NCI-H524 (cell line): ENCODE measurements around the gene SSH2.
A peak's percentile ranks its signal among the peaks of the same experiment; 100 is the strongest.
"Not testable (repeated sequence)": the region's sequence is repeated elsewhere in the genome, so short reads cannot be mapped to it uniquely, and the experiment has no call there.

ENCODE experiments used
- DNase-seq, 2 experiments: peaks; one replicate each; lab custom pipeline; 2025; lab: John Stamatoyannopoulos, UW

SSH2 gene

DNA sequence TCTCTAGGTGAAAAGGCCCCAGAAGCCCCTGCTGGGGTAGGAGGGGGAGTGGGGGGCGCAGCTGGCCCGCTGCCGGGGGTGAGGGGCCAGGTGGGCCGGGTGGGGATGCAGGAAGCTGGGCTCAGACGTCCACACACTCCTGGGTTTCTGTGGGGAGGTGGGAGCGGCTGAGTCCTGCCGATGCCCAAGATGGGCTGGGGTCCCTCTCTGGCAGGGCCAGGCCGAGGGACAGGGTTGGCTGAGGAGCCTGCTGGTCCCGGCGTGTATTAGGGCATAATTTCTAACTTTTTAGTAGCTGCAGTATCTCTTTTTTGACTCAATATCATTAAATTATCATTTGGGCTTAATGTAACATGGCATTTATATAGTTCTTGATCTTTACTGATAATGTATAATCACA lies 185.9 kb downstream of the SSH2 start:
- DNase-seq, result no peak

- DNase-seq, result no peak
Measured at GRCh38 chr17:29742210-29742513, 187.9 kb downstream of the SSH2 start.

GRCh38 chr17:29740017-29740416 lies 190.0 kb downstream of the SSH2 start:
- no peak for DNase-seq

- DNase-seq, result no peak
Measured at GRCh38 chr17:29734640-29735039, 195.4 kb downstream of the SSH2 start.

DNA sequence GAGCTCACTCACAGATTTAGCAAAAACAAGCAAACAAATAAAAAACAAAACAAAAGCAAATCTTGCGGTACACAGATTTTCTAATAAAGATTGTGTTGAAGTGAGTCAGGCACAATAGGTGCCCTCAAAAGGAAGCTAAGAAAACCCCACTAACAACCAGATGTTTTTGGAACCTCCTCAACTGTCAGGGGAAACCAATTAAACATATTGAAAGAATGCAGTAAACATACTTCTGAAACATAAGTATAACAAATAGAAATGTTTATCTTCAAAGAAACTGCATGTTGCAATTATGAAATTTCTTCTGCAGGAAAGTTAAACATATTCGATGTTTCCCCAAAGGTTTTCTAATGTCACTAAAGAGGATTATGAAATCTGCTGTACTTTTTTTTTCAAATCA lies 196.9 kb downstream of the SSH2 start:
- DNase-seq, result no peak

DNA sequence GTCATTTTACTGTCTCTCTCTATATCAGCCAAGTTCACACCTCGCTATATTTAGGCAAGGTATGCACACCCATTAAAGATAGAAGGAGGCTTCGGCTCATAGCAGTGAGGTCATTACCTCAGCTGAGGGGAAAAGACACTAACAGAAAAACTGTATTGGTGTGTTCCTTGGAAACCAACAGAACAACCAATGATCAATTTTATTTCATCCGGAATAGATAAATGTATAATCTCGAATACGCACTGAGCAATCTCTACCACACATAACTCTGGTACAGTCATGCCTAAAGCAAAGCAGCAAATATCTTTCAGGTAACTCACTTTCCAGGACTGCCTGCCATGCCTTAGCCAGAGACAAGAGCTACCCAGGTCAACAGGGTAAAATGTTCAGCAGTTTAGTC lies 197.4 kb downstream of the SSH2 start:
- no peak for DNase-seq

GRCh38 chr17:29732209-29732608 lies 197.8 kb downstream of the SSH2 start:
- DNase-seq, result no peak

DNA sequence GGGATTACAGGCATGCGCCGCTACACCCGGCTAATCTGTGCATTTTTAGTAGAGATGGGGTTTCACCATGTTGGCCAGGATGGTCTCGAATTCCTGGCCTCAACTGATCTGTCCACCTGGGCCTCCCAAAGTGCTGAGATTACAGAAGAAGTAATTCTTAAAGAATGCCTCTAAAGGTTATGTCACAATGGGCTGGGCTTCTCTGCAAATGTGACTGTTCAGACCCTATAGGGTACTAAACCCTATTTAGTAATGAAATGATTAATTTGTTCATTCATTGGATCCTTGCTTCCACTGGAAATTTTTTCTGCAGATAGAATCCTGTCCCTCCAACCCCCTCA lies 198.5 kb downstream of the SSH2 start:
- DNase-seq, result no peak

- no peak for DNase-seq
Measured at GRCh38 chr17:29728490-29728889, 201.5 kb downstream of the SSH2 start.

GRCh38 chr17:29726715-29727252 lies 203.2 kb downstream of the SSH2 start:
- DNase-seq, result peak; percentile 91 to 98

DNA sequence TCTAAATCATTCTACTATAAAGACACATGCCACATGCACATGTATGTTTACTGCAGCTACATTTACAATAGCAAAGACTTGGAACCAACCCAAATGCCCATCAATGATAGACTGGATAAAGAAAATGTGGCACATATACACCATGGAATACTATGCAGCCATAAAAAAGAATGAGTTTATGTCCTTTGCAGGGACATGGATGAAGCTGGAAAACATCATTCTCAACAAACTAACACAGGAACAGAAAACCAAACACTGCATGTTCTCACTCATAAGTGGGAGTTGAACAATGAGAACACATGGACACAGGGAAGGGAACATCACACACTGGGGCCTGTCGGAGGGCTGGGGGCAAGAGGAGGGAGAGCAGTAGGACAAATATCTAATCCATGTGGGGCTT lies 204.6 kb downstream of the SSH2 start:
- DNase-seq, result not testable (repeated sequence)

GRCh38 chr17:29723278-29724047 lies 206.6 kb downstream of the SSH2 start:
- peak in 1 of 2 experiments; percentile 30 for DNase-seq

GRCh38 chr17:29722411-29723198 lies 207.4 kb downstream of the SSH2 start:
- peak; percentile 81 to 91 for DNase-seq

GRCh38 chr17:29720551-29720950 lies 209.5 kb downstream of the SSH2 start:
- no peak for DNase-seq

DNA sequence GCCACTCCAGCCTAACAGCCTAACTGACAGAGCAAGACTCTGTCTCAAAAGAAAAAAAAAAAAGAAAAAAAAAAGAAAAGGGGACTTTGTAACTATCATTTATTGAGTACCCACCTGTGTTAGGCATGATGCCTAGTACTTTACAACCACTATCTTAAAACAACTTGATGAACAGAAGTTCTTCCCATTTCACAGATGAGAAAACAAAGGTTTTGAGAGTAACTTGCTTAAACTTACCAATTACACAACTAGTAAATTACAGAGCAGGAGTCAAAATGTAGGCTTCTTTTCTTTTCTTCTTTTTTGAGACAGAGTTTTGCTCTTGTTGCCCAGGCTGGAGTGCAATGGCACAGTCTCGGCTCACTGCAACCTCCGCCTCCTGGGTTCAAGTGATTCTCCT lies 210.6 kb downstream of the SSH2 start:
- no peak for DNase-seq

- no peak for DNase-seq
Measured at GRCh38 chr17:29718446-29719039, 211.5 kb downstream of the SSH2 start.

DNA sequence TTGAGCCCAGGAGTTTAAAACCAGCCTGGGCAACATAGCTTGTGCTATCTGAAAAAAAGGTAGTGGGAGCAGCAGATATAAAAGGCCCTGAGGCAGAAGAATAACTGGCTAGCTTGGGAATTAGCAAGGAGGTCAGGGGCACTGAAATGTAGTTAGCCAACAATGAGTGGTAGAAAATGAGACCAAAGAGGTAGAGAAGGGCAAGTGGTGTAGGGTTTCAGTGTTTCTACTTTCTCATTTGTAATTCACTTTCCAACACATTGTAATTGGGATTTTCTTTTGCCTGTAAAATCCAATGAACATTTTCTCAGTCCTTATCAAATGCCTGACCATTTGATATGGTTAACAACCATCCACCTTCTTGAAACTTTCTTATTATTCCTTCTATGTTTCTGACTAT lies 212.2 kb downstream of the SSH2 start:
- DNase-seq, result no peak

- no peak for DNase-seq
Measured at GRCh38 chr17:29716566-29716965, 213.5 kb downstream of the SSH2 start.

DNA sequence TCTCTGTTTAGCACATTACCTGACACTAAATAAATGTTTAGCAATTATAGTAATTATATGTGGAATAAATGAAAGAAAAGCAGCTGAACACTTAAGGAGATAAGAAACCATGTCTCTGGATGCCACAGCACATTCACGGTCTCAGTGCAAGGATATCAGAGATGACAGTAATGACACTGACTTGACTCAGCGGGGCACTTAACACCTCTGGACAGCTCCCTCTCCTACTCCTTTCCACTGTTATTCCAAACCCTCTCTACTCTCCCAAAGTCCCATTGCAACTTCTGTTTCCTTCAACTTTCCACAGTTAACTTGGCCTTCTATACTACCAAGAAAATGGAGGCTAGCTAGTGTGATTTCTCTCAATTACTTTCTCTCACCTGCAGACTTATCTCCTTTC lies 214.3 kb downstream of the SSH2 start:
- DNase-seq, result no peak

GRCh38 chr17:29714146-29714545 lies 215.9 kb downstream of the SSH2 start:
- DNase-seq, result no peak

DNA sequence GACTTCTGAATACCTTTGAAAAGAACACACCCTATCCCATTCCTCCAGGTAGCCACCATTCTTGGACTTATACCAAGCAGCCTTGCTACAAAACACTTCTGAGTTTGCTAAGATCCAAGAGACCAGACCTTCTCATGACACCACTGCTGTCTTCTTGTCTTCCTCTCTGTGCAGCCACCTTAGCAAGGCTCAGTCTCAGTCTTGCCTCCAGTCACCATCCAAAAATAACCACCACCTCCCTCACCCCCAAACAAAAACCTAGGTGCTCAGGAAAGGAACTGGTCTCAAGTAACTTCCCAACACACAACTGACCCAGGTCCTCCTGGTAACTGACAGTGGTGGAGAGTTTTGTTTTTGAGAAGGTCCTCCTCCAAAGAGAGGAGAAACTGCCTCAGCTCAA lies 216.4 kb downstream of the SSH2 start:
- no peak for DNase-seq

GRCh38 chr17:29711588-29712385 lies 218.2 kb downstream of the SSH2 start:
- no peak for DNase-seq
